Stromal cell of bone marrow (primary cell): Measurements from ENCODE around the gene COL23A1.

Experiments used
- DNase-seq: peaks from one replicate; pipeline ENCODE4 v3.0.0-alpha.2; 2012; ENCODE audit warnings: low read depth

COL23A1 gene

GRCh38 chr5:178434016-178434761, 156.0 kb downstream of the COL23A1 start:
- DNase-seq: no peak

GRCh38 chr5:178433273-178433775, 156.9 kb downstream of the COL23A1 start:
- no peak for DNase-seq

- DNase-seq: no peak
These were observed 157.5 kb downstream of the COL23A1 start for GRCh38 chr5:178432421-178433272.

- no peak for DNase-seq
These were observed 158.4 kb downstream of the COL23A1 start for GRCh38 chr5:178431782-178432165.

GRCh38 chr5:178431063-178431781, 159.0 kb downstream of the COL23A1 start:
- no peak for DNase-seq

- DNase-seq: no peak
These were observed 159.8 kb downstream of the COL23A1 start for GRCh38 chr5:178430186-178431062.

- no peak for DNase-seq
These were observed 160.6 kb downstream of the COL23A1 start for GRCh38 chr5:178429491-178430185.

GRCh38 chr5:178429156-178429468, 161.1 kb downstream of the COL23A1 start:
- no peak for DNase-seq

GRCh38 chr5:178428341-178429155, 161.6 kb downstream of the COL23A1 start:
- no peak for DNase-seq

- no peak for DNase-seq
These were observed 162.5 kb downstream of the COL23A1 start for GRCh38 chr5:178427576-178428197.

- no peak for DNase-seq
These were observed 163.7 kb downstream of the COL23A1 start for GRCh38 chr5:178426326-178427130.

- DNase-seq: no peak
These were observed 164.5 kb downstream of the COL23A1 start for GRCh38 chr5:178425621-178426068.

- no peak for DNase-seq
These were observed 165.4 kb downstream of the COL23A1 start for GRCh38 chr5:178424810-178425177.

GRCh38 chr5:178423901-178424809, 166.0 kb downstream of the COL23A1 start:
- DNase-seq: no peak

- no peak for DNase-seq
These were observed 166.8 kb downstream of the COL23A1 start for GRCh38 chr5:178423431-178423830.

- DNase-seq: no peak
These were observed 167.8 kb downstream of the COL23A1 start for GRCh38 chr5:178422400-178422775.

- no peak for DNase-seq
These were observed 168.3 kb downstream of the COL23A1 start for GRCh38 chr5:178421699-178422399.
